WTC11 (cell line): ENCODE data around the gene ZBTB43.

Source experiments
- CTCF ChIP-seq: fragments of 200-600 bp; IDR thresholded peaks from 2 replicates; pipeline ENCODE4 v1.8.0; 2022; ENCODE audit warnings: antibody characterized with exemption
- NR1H2 ChIP-seq: sonication (generic); formaldehyde crosslinking; IDR thresholded peaks from 2 replicates; pipeline ENCODE4 v1.9.0; 2021; ENCODE audit warnings: mild to moderate bottlenecking, moderate library complexity, missing genetic modification reagents
- TP53 ChIP-seq: sonication (generic); formaldehyde crosslinking; IDR thresholded peaks from 2 replicates; pipeline ENCODE4 v1.8.1; 2023; ENCODE audit warnings: mild to moderate bottlenecking, missing genetic modification reagents

- TF ChIP-seq NR1H2 (CRISPR knock-in tag) (no peak), TP53 (no peak), CTCF (no peak)
Measured at GRCh38 chr9:126853667-126854066, 48.8 kb downstream of the ZBTB43 start.
